HG03159 (cell line): Measurements from ENCODE around the gene MMRN1.

Source experiments
- ATAC-seq: cut with Tn5 transposase; IDR thresholded peaks from one replicate; pipeline ENCODE4 v1.9.1; 2021; ENCODE audit warnings: mild to moderate bottlenecking, moderate library complexity; ENCODE audit not compliant: unreplicated experiment

The MMRN1 gene

DNA sequence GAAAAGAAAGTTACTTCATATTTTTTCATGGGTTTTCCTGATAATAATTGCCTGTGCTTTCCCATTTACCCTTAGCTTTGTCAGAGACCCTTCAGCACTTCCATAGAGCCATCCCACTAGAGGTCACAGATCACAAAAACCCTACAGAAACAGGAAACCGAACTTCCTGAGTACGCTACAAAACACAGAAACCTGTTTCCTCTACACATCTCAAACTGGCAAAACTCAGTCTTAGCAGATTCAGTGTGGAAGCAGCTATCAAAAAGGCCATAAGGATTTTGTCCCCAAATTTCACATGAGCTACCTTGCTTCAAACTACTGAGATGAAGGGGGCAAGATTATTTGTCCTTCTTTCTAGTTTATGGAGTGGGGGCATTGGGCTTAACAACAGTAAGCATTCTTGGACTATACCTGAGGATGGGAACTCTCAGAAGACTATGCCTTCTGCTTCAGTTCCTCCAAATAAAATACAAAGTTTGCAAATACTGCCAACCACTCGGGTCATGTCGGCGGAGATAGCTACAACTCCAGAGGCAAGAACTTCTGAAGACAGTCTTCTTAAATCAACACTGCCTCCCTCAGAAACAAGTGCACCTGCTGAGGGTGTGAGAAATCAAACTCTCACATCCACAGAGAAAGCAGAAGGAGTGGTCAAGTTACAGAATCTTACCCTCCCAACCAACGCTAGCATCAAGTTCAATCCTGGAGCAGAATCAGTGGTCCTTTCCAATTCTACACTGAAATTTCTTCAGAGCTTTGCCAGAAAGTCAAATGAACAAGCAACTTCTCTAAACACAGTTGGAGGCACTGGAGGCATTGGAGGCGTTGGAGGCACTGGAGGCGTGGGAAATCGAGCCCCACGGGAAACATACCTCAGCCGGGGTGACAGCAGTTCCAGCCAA lies at the start of gene MMRN1:
Gene MMRN1 (plus strand): TSS at position 206 of the 902 bp plus-strand sequence. CDS start 118 bp downstream, at position 324.
- ATAC-seq = peak; percentile 83

GRCh38 chr4:89847571-89848325 lies 46.9 kb upstream of the MMRN1 start:
- ATAC-seq = no peak

DNA sequence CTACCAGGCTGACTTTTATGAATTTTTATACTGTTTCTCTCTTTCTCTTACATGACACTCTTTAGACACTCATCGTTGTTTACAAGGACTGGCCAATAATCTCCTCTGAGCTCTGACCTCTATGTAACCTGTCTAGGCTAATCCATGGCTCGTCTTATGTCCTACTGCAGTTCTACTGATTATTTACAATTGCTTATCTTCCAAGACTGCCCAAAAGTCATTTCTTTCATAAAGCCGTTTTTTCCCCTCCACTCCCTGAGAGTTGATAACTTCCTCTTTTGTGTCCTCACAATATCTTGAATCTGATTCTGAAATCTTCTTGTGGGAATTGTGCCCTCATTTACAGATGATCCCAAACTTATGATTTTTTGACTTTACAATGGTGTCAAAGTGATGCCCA lies 39.4 kb upstream of the MMRN1 start:
- no peak for ATAC-seq

GRCh38 chr4:89860971-89861370 lies 33.7 kb upstream of the MMRN1 start:
- ATAC-seq = no peak

GRCh38 chr4:89863533-89863932 lies 31.1 kb upstream of the MMRN1 start:
- no peak for ATAC-seq

- no peak for ATAC-seq
Observed at GRCh38 chr4:89868276-89868675, 26.4 kb upstream of the MMRN1 start.

DNA sequence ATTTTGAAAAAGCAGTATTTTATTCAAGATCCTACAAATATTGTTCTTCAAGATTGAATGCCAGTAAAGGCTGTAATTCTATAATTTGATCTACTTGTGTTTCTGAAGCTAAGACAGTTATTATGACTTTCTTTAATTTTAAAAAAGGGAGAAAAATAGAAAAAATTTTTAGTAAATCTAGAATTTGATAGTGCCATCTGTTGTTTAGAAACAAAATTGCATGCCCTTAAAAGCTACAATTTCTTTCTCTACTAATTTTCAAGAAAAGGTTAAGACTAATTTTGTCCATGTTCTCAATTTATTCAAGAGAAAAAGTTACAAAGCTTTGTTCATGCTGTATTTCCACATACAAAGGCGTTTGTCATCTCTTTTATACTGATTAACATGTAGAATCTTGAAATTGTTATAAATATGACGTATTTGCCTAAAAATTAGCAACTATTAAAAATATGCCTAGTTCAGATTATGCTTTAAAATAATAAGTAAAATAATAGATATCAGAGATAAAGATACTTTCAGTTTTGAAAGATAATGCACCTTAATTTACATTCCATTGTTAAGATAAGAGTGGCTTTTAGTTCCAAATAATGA lies 25.6 kb upstream of the MMRN1 start:
- ATAC-seq = no peak

- no peak for ATAC-seq
Observed at GRCh38 chr4:89871211-89871610, 23.4 kb upstream of the MMRN1 start.

GRCh38 chr4:89876548-89876947 lies 18.1 kb upstream of the MMRN1 start:
- ATAC-seq = no peak

GRCh38 chr4:89878611-89879010 lies 16.0 kb upstream of the MMRN1 start:
- ATAC-seq = no peak

DNA sequence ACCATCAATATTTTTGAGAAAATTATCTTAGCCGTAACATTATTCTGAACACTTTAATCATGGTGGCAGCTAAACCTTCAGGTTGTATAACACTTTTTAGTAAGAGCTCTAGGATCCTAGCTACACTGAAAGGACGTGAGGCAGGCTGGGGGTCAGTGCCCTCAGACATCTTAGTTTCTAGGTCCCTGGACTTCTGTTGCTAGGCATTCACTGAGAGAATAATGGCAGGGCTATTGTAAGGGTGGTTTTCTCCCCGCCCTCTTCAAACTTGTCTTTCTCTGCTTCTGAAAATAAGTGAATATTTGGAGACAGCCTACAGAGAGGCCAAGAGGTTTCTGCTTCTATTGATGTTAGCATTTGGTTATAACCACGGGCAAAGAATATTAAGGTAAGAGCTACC lies 15.4 kb upstream of the MMRN1 start:
- ATAC-seq = no peak

GRCh38 chr4:89889289-89889688 lies 5.4 kb upstream of the MMRN1 start:
- ATAC-seq = no peak

DNA sequence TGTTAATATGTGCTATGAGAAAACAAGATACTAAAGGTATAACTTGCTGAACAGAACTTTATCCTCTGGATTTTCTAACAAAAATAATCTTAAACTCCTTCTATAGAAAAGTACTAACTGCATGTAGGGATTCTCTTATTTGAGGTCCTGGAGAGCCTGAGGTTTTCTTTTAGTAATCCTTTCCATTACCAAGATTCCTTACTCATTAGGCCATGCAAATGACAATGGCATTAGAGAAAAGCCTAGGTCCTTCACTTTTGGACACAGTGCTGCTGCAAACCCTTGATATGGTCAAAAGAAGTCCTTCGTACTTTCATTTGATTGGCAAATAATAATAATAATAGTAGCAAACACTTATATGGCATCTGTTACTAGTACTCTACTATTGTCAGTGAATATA lies 3.2 kb downstream of the MMRN1 start:
- no peak for ATAC-seq

GRCh38 chr4:89898304-89898716 lies 3.7 kb downstream of the MMRN1 start:
- no peak for ATAC-seq

- no peak for ATAC-seq
Observed at GRCh38 chr4:89899152-89899551, 4.5 kb downstream of the MMRN1 start.

DNA sequence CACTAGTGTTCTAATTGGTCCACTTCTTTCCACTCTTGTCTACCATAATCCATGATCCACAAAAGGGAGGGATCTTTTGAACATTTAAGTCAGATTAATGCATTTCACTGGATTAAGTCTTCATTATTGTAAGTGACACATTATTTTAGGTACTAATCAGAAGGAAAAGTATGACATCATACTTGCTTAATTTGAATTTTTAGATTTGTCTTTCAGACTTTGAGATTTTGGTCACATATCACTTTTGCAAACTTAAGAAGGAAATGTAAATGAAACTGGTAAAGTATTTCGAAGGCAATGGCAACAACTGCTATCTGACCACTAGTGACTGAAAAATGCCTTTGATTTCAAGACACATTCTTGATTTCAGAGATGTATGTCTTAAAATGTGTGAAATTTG lies 5.2 kb downstream of the MMRN1 start:
- no peak for ATAC-seq

- peak; percentile 92 for ATAC-seq
Observed at GRCh38 chr4:89901808-89902431, 7.3 kb downstream of the MMRN1 start.

- ATAC-seq = no peak
Observed at GRCh38 chr4:89904524-89904923, 9.9 kb downstream of the MMRN1 start.

DNA sequence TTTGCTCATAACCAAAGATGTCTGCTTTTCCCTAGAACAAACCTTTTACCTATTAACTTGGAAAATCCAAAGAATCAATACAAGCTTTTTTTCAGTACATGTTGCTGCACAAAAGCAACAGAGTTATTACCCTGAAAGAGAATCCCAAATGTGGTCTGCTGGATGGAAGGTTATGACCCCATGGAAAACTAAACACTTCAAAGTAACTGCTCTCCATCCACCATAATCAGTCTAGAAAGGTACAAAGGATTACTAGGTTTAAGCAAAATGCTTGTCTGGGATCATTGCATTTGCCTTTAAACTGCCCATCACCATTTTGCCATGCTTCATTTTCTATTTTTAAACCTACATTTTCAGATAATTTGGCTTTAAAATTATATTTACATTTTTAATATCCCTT lies 11.7 kb downstream of the MMRN1 start:
- no peak for ATAC-seq

GRCh38 chr4:89906777-89907521 lies 12.3 kb downstream of the MMRN1 start:
- no peak for ATAC-seq
